ENCODE measurements around the gene ASMTL.
"Not testable (repeated sequence)": the region's sequence is repeated elsewhere in the genome, so short reads cannot be mapped to it uniquely, and the experiment has no call there.

Gene ASMTL, protein sequence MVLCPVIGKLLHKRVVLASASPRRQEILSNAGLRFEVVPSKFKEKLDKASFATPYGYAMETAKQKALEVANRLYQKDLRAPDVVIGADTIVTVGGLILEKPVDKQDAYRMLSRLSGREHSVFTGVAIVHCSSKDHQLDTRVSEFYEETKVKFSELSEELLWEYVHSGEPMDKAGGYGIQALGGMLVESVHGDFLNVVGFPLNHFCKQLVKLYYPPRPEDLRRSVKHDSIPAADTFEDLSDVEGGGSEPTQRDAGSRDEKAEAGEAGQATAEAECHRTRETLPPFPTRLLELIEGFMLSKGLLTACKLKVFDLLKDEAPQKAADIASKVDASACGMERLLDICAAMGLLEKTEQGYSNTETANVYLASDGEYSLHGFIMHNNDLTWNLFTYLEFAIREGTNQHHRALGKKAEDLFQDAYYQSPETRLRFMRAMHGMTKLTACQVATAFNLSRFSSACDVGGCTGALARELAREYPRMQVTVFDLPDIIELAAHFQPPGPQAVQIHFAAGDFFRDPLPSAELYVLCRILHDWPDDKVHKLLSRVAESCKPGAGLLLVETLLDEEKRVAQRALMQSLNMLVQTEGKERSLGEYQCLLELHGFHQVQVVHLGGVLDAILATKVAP

DNA sequence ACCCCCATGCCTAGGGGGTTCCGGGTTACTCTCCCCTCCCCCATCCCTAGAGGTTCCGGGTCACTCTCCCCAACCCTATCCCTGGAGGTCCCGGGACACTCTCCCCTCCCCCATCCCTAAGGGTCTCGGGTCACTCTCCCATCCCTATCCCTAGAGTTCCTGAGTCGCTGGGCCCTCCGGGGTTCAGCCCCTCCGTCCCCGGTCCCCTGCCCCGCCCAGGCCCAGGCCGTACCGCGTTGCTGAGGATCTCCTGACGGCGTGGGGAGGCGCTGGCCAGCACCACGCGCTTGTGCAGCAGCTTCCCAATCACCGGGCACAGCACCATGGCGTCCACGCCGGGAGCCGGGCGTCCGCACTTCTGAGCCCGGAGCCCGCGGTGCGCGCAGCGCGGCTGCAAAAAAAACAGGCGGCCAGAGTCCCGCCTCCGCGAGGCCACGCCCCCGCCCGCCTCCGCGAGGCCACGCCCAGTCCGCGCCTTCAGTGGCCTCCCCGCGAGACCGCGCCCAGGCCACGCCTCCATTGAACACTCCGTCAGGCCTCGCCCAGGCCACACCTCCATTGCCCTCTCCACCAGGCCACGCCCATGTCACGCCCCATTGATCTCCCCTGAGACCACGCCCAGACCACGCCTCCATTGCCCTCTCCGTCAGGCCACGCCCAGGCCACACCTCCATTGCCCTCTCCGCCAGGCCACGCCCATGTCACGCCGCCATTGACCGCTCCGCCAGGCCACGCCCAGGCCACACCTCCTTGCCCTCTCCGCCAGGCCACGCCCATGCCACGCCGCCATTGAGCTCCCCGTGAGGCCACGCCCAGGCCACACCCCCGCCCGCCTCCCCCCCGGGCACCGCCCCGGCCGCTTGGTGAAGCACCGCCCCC, at the start of gene ASMTL:
Gene ASMTL, minus strand, starts transcription at position 394 of the 879 bp plus-strand sequence. Its CDS starts 69 bp downstream, at position 325.
- FAIRE-seq (peak; percentile 75), DNase-seq (ENCODE audit: insufficient read length, low spot score) (peak; percentile 74)
- TF ChIP-seq POLR2A (IDR thresholded peaks at IDR 0.05; ENCODE audit: low read depth, low read length), result peak; percentile 92

DNA sequence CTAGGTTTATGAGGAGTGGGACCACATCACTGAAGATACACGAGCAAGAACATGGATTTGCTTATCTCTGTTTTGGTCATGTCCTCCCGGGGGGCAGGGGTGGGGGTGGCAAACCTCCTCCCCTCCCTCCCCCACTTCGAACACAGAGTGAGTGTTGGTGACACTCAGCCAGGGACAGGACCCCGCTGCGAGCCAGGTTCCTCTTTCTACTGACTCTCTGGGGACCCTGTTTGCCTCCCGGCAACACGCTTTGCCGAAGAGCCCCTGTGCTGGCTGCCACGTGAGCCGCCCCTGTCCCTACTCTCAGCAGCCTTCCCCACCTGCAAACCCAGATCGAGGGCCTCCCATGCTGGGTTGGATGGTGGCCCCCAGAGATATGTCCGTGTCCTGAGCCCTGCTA, 49.5 kb upstream of the ASMTL start:
- DNase-seq (ENCODE audit: insufficient read length, low spot score) (no peak), FAIRE-seq (no peak)
- no peak for TF ChIP-seq POLR2A (IDR thresholded peaks at IDR 0.05; ENCODE audit: low read depth, low read length)

DNA sequence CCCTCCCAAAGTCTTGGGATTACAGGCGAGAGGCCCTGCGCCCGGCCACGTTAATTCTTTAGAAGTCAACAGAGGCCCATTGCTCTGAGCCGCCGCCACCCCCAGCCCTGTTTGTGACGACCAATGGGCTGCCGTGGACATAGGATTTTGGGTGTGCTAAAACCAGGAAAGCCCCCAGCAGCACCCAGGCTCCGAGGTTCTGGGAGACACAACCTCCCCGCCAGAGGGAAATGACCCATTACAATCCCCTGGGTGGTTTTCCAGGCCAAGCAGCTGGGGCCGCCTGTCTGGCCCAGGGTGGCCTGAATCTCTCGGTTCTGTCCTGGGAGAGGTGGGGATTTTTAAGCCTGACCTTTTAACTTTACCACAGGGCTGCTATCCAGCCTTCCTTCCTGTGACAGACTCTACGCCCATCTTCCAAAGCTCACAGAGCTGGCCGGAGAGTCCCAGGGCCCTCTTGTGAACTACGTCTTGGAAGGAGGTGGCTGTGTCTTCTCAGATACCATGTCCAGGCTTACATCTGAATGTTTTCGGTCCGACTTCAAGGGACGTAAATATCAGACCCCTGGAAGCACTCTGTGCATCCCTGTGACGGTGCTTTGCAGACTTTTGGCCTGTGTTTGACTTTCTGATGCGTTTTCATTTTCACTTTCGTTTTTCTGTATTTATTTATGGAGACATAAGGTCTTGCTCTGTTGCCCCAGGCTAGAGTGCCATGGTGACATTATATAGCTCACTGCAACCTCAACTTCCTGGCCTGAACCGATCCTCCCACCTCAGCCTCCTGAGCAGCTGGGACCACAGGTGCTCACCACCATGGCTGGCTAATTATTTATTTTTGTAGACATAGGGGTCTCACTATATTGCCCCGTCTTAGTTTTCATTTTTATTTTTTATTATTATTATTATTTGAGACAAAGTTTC, 48.3 kb upstream of the ASMTL start:
- FAIRE-seq (no peak), DNase-seq (ENCODE audit: insufficient read length, low spot score) (no peak)
- TF ChIP-seq POLR2A (IDR thresholded peaks at IDR 0.05; ENCODE audit: low read depth, low read length), result no peak

DNA sequence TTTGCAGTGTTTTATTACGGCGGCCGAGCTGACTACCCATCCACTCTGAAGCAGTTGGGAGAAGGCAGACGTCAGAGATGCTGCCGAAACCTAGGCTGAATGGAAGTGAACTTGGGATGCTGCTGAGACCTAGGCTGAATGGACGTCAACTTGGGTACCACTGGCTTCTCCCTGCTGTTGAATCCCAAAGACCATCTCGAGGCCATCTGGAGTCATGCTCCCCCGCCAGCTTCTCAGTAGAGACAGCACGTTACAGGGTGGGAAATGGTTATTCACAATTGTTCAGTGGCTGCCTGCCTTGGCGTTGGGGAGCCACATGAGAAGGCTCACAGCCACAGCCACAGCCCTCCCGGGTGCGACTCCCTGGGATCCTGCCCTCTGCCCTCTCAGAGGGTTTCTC, 43.4 kb upstream of the ASMTL start:
- no peak for TF ChIP-seq POLR2A (IDR thresholded peaks at IDR 0.05; ENCODE audit: low read depth, low read length)
- no peak for FAIRE-seq
- no peak for DNase-seq (ENCODE audit: insufficient read length, low spot score)

DNA sequence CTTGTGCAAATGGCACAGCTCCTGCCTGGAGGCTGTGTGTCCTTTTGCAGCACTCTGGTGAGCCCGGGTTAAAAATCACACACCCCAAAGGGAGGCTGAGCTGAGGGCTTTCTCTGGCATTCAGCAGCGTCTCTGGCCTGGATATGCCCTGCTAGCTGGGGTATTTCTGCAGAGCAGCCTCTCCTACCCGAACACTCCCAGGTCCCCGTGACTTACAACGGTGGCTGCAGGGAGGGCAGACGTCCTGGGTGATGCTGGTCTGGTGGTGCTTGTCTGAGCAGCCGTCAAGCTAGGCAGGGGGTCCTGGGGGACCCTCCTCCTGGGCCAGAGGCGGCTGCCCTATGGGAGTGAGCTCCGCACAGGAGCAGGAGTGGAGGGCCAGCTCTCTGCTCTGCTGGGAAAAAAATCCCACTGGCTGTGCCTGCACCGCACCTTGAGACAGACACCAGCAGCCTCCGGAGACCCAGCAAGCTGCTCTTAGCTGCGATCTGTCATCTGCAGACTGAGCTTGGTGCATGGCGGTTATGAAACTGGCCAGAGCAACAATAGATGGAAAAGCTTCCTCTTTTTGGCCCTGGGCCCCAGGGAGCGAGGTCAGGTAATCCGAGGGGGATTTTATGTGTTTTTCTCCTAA, 41.3 kb upstream of the ASMTL start:
- no peak for DNase-seq (ENCODE audit: insufficient read length, low spot score)
- FAIRE-seq, result no peak
- no peak for TF ChIP-seq POLR2A (IDR thresholded peaks at IDR 0.05; ENCODE audit: low read depth, low read length)

DNA sequence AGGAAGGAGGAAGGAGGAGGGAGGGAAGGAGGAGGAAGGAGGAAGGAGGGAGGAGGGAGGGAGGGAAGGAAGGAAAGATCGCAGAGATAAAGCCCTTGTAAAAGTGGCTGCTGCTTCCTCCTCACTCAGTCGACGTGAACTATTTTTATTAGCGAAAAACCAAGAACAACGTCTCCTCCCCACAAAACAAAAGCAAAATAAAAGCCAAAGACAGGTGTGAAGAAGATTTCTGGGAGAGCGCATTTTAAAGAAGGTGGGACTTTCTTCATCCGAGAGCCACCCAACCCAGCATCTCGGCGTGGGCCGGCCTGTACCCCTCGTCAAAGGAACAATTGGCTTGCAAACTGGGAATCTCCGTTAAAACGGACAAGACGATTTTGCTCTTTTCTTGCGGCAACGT, 40.7 kb upstream of the ASMTL start:
- DNase-seq (ENCODE audit: insufficient read length, low spot score), result no peak
- FAIRE-seq, result no peak
- TF ChIP-seq POLR2A (IDR thresholded peaks at IDR 0.05; ENCODE audit: low read depth, low read length), result no peak

DNA sequence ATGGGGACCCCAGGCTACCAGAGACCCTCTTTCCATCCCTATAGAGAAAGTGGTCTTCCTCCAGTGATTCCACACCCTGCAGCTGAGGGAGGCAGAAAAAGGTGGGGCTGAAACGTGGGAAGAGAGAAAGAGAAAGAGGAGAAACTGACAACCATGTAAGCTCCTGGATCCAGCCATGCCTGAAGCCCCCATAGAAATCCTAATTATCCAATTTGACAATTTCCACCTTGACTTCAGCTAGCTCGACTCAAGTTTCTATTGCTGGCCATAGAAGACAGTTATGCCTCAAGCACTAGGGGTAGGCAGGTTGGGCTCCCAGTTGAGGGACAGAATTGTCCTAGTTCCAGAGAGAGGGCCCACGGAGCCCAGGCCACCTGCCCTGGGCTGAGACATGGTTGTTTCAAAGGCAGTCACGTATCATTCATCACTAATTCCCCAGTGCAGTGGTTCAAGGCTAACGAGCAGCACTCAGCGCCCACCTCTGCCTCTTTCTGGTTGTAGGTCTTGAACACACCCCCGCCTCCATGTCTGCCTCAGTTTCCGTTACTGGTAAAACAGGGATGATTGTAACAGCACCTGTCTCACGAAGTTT, 39.8 kb upstream of the ASMTL start:
- FAIRE-seq, result no peak
- no peak for DNase-seq (ENCODE audit: insufficient read length, low spot score)
- TF ChIP-seq POLR2A (IDR thresholded peaks at IDR 0.05; ENCODE audit: low read depth, low read length), result no peak

DNA sequence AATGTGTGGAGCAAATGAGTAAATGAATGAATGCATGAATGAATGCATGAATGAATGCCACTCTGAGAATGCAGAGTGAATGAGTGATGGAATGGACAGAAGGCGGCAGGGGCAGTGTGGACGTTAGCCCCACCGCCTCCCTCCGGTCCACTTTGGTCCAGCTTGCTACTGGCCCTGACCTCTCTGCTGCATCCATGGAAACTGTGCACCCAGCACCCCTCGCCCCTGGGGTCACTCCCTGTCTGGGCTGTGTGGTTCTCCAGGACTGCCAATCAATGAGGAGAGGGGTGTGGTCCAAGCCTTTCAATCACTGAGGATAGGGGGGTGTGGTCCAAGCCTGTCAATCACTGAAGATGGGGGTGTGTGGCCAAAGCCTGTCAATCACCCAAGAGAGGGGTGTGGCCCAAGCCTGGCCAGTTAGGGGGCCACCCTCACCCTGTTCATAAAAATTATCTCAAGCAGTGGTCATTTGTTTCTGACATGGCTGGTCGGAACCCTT, 39.2 kb upstream of the ASMTL start:
- DNase-seq (ENCODE audit: insufficient read length, low spot score) (no peak), FAIRE-seq (no peak)
- no peak for TF ChIP-seq POLR2A (IDR thresholded peaks at IDR 0.05; ENCODE audit: low read depth, low read length)

DNA sequence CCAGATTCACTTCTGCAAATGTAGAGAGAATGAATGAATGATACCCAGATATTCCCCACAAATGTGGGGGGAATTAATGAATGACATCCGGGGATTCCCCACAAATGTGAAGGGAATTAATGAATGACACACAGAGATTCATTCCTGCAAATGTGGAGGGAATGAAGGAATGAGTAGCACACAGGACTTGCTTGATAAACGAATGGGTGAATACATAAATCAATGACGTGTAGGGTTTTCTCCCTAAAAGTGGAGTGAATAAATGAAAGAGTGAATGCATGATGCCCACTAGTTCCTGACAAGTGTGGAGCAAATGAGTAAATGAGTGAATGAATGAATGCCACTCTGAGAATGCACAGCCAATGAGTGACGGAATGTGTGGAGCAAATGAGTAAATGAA, 38.5 kb upstream of the ASMTL start:
- not testable (repeated sequence) for DNase-seq (ENCODE audit: insufficient read length, low spot score); FAIRE-seq

DNA sequence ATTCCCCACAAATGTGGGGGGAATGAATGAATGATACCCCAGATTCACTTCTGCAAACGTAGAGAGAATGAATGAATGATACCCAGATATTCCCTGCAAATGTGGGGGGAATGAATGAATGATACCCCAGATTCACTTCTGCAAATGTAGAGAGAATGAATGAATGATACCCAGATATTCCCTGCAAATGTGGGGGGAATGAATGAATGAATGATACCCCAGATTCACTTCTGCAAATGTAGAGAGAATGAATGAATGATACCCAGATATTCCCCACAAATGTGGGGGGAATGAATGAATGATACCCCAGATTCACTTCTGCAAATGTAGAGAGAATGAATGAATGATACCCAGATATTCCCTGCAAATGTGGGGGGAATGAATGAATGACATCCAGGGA, 38.0 kb upstream of the ASMTL start:
- DNase-seq (ENCODE audit: insufficient read length, low spot score); FAIRE-seq: not testable (repeated sequence)

DNA sequence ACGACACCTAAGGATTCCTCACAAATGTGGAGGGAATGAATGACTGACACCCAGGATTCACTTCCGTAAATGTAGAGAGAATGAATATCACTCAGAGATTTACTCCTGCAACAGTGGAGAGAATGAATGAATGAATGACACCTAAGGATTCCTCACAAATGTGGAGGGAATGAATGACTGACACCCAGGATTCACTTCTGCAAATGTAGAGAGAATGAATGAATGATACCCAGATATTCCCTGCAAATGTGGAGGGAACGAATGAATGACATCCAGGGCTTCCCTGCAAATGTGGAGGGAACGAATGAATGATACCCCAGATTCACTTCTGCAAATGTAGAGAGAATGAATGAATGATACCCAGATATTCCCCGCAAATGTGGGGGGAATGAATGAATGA, 36.6 kb upstream of the ASMTL start:
- not testable (repeated sequence) for DNase-seq (ENCODE audit: insufficient read length, low spot score); FAIRE-seq

DNA sequence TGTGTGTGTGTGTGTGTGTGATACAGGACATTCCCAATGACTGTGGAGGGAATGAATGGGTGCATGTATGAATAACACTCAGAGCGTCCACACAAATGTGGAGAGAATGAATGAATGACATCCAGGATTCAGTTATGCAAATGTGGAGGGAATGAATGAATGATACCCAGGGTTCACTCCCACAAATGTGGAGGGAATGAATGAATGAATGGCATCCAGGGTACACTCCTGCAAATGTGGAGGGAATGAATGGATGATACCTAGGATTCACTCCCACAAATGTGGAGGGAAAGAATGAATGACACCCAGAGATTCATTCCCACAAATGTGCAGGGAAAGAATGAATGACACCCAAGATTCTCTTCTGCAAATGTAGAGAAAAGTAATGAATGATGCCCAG, 36.0 kb upstream of the ASMTL start:
- DNase-seq (ENCODE audit: insufficient read length, low spot score), result no peak
- no peak for TF ChIP-seq POLR2A (IDR thresholded peaks at IDR 0.05; ENCODE audit: low read depth, low read length)
- FAIRE-seq, result no peak
